ENCODE results near the gene HNRNPLL.

DNA sequence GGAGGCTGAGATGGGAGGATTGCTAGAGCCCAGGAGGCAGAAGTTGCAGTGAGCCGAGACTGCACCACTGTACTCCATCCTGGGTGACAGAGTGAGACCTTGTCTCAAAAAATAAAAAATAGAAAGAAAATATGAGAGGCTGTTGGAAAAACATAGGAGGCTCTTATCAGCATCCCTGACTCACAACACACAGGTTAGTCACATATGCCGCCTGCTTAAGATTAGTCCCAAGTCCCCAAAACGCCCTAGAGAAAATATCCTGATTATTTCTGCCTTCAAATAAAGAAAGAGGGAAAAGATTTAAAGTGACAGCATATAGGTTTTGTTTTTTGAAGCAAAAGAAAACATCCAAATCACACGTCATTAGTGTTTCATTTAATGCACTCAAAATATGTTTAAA, 33.3 kb upstream of the HNRNPLL start:
- TF ChIP-seq, protein P1, sequence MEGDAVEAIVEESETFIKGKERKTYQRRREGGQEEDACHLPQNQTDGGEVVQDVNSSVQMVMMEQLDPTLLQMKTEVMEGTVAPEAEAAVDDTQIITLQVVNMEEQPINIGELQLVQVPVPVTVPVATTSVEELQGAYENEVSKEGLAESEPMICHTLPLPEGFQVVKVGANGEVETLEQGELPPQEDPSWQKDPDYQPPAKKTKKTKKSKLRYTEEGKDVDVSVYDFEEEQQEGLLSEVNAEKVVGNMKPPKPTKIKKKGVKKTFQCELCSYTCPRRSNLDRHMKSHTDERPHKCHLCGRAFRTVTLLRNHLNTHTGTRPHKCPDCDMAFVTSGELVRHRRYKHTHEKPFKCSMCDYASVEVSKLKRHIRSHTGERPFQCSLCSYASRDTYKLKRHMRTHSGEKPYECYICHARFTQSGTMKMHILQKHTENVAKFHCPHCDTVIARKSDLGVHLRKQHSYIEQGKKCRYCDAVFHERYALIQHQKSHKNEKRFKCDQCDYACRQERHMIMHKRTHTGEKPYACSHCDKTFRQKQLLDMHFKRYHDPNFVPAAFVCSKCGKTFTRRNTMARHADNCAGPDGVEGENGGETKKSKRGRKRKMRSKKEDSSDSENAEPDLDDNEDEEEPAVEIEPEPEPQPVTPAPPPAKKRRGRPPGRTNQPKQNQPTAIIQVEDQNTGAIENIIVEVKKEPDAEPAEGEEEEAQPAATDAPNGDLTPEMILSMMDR (IDR thresholded peaks at IDR 0.05; ENCODE audit: low read depth, low read length), result no peak
- no peak for TF ChIP-seq POLR2A (IDR thresholded peaks at IDR 0.05; ENCODE audit: extremely low read depth, insufficient read length)
- no peak for TF ChIP-seq MYC (IDR thresholded peaks at IDR 0.05; ENCODE audit: low read depth, low read length)
- TF ChIP-seq, protein P2, sequence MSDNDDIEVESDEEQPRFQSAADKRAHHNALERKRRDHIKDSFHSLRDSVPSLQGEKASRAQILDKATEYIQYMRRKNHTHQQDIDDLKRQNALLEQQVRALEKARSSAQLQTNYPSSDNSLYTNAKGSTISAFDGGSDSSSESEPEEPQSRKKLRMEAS (IDR thresholded peaks at IDR 0.05; ENCODE audit: low read depth, low read length), result no peak

Measured in NB4 (cell line).